SU-DHL-6 (cell line): ENCODE results near the gene LDLRAD1.
"Not testable (repeated sequence)": the region's sequence is repeated elsewhere in the genome, so short reads cannot be mapped to it uniquely, and the experiment has no call there.

Experiments
- H2AFZ ChIP-seq: fragments of 200-600 bp; sonication (generic); 2 replicates; pipeline ENCODE4 v1.6.1; 2014; ENCODE audit warnings: low read depth, mild to moderate bottlenecking, moderate library complexity, mixed read lengths, antibody characterized with exemption, low read length; ENCODE audit not compliant: severe bottlenecking
- H3F3A ChIP-seq: fragments of 200-600 bp; shearing (Covaris generic); 2 replicates; pipeline ENCODE4 v1.6.0; 2016; ENCODE audit warnings: antibody characterized with exemption, mild to moderate bottlenecking; ENCODE audit not compliant: insufficient read depth
- H3K27ac ChIP-seq: fragments of 200-600 bp; sonication (generic); 2 replicates; pipeline ENCODE4 v1.5.1; 2016; ENCODE audit warnings: low read depth, mild to moderate bottlenecking, low read length, moderate library complexity, mixed read lengths
- H3K27me3 ChIP-seq: fragments of 200-600 bp; sonication (generic), shearing (Covaris generic); 2 replicates; pipeline ENCODE4 v1.6.0; 2014; ENCODE audit warnings: mild to moderate bottlenecking, low read length
- H3K36me3 ChIP-seq: fragments of 200-600 bp; sonication (generic); 2 replicates; pipeline ENCODE4 v1.6.1; 2014; ENCODE audit warnings: mild to moderate bottlenecking, low read length, mixed read lengths
- H3K4me2 ChIP-seq: fragments of 300-600, 200-600 bp; shearing (Covaris generic), sonication (generic); 2 replicates; pipeline ENCODE4 v1.6.0; 2014; ENCODE audit warnings: low read length, low read depth, mild to moderate bottlenecking; ENCODE audit not compliant: poor library complexity, severe bottlenecking
- H3K4me3 ChIP-seq: fragments of 200-600 bp; sonication (generic); 2 replicates; pipeline ENCODE4 v1.5.1; 2014; ENCODE audit warnings: antibody characterized with exemption, low read length, mild to moderate bottlenecking, mixed read lengths; ENCODE audit not compliant: insufficient read depth, poor library complexity, severe bottlenecking
- H3K79me2 ChIP-seq: fragments of 200-600 bp; sonication (generic); 2 replicates; pipeline ENCODE4 v1.6.1; 2014; ENCODE audit warnings: mild to moderate bottlenecking, low read length, moderate library complexity; ENCODE audit not compliant: insufficient read depth
- H3K9ac ChIP-seq: fragments of 200-600 bp; sonication (generic); 2 replicates; pipeline ENCODE4 v1.7.0; 2014; ENCODE audit warnings: mild to moderate bottlenecking, low read length
- H3K9me2 ChIP-seq: fragments of 200-600 bp; sonication (generic); replicated peaks from 2 replicates; pipeline ENCODE4 v1.6.1; 2014; ENCODE audit warnings: low read length; ENCODE audit not compliant: insufficient read depth
- H3K9me3 ChIP-seq: fragments of 200-600 bp; sonication (generic); 2 replicates; pipeline ENCODE4 v1.6.1; 2014; ENCODE audit warnings: low read length, mixed read lengths; ENCODE audit not compliant: insufficient read depth
- H4K20me1 ChIP-seq: fragments of 200-600 bp; sonication (generic); 2 replicates; pipeline ENCODE4 v1.6.1; 2014; ENCODE audit warnings: low read depth, mild to moderate bottlenecking, antibody characterized with exemption, low read length, moderate library complexity, mixed read lengths
- EZH2phosphoT487 ChIP-seq: fragments of 200-600 bp; sonication (generic), shearing (Covaris generic); conservative IDR thresholded peaks from 2 replicates; pipeline ENCODE4 v1.6.1; 2018; ENCODE audit warnings: mild to moderate bottlenecking, antibody characterized with exemption, low read length, moderate library complexity, mixed read lengths
- TF ChIP-seq, protein P1 (sequence below): fragments of 200-600 bp; sonication (generic); IDR thresholded peaks from one replicate; pipeline ENCODE4 v1.5.1; 2017; ENCODE audit warnings: antibody characterized with exemption, mild to moderate bottlenecking, low read length, moderate library complexity; ENCODE audit not compliant: insufficient read depth, poor library complexity, severe bottlenecking

The LDLRAD1 gene

DNA sequence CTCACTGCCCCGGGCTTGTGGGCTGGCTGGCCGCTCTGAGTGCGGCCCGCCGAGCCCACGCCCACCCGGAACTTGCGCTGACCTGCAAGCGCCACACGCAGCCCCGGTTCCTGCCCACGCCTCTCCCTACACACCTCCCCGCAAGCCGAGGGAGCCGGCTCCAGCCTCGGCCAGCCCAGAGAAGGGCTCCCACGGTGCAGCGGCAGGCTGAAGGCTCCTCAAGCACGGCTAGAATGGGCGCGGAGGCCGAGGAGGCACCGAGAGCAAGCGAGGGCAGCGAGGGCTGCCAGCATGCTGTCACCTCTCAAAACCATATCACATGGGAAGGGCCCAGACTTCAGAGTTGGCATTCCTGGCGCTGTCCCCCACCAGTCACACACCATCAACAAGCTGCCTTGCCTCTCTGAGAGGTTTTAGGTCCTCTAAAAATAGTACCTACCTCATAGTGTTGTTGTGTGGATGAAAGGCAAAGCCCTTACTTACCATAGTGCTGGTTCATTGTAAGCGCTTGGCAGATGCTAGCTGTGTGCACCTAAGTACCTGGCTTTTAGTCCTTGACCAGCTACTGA, 13.4 kb downstream of the LDLRAD1 start:
- H2AFZ ChIP-seq: no peak overlapping the region
- no peaks in the 10 kb centered on the region for H3K36me3 ChIP-seq
- H4K20me1 ChIP-seq: no peaks in the 10 kb centered on the region
- no peaks in the 10 kb centered on the region for H3K9me3 ChIP-seq
- no peak overlapping the region for H3K4me3 ChIP-seq
- H3K27me3 ChIP-seq: no peaks in the 10 kb centered on the region
- H3F3A ChIP-seq: no peaks in the 10 kb centered on the region
- H3K4me2 ChIP-seq: no peak overlapping the region
- no peak overlapping the region for H3K27ac ChIP-seq
- H3K79me2 ChIP-seq: no peaks in the 10 kb centered on the region
- H3K9ac ChIP-seq: no peak overlapping the region
- H3K9me2 ChIP-seq: no peaks in the 10 kb centered on the region
- TF ChIP-seq, protein P1, sequence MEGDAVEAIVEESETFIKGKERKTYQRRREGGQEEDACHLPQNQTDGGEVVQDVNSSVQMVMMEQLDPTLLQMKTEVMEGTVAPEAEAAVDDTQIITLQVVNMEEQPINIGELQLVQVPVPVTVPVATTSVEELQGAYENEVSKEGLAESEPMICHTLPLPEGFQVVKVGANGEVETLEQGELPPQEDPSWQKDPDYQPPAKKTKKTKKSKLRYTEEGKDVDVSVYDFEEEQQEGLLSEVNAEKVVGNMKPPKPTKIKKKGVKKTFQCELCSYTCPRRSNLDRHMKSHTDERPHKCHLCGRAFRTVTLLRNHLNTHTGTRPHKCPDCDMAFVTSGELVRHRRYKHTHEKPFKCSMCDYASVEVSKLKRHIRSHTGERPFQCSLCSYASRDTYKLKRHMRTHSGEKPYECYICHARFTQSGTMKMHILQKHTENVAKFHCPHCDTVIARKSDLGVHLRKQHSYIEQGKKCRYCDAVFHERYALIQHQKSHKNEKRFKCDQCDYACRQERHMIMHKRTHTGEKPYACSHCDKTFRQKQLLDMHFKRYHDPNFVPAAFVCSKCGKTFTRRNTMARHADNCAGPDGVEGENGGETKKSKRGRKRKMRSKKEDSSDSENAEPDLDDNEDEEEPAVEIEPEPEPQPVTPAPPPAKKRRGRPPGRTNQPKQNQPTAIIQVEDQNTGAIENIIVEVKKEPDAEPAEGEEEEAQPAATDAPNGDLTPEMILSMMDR: no peak
- TF ChIP-seq EZH2phosphoT487: no peak

DNA sequence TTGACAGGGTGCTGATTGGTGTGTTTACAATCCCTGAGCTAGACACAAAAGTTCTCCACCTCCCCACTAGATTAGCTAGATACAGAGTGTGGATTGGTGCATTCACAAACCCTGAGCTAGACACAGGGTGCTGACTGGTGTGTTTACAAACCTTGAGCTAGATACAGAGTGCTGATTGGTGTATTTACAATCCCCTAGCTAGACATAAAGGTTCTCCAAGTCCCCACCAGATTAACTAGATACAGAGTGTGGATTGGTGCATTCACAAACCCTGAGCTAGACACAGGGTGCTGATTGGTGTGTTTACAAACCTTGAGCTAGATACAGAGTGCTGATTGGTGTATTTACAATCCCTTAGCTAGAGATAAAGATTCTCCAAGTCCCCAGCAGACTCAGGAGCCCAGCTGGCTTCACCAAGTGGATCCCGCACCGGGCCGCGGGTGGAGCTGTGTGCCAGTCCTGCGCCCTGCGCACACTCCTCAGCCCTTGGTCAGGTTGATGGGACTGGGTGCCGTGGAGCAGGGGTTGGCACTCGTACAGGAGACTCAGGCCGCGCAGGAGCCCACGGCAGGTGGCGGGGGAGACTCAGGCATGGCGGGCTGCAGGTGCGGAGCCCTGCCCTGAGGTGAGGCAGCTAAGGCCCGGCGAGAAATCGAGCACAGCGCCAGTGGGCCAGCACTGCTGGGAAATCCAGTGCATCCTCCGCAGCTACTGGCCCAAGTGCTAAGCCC, 14.1 kb downstream of the LDLRAD1 start:
- H2AFZ ChIP-seq, H3K9ac ChIP-seq: not testable (repeated sequence)

DNA sequence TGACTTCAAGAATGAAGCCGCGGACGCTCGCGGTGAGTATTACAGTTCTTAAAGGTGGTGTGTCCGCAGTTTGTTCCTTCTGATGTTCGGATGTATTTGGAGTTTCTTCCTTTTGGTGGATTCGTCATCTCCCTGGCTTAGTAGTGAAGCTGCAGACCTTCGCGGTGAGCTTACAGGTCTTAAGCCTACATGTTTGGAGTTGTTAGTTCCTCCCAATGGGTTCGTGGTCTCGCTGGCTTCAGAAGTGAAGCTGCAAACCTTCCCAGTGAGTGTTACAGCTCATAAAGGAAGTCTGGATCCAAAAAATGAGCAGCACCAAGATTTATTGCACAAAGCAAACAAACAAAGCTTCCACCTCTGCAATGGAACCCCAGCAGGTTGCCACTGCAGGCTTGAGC, 14.7 kb downstream of the LDLRAD1 start:
- no peaks in the 10 kb centered on the region for H3K27me3 ChIP-seq
- H3F3A ChIP-seq: no peaks in the 10 kb centered on the region
- H3K9ac ChIP-seq: no peak overlapping the region
- H3K9me2 ChIP-seq: no peaks in the 10 kb centered on the region
- H3K36me3 ChIP-seq: no peaks in the 10 kb centered on the region
- no peak overlapping the region for H2AFZ ChIP-seq
- no peaks in the 10 kb centered on the region for H3K79me2 ChIP-seq
- H3K9me3 ChIP-seq: no peaks in the 10 kb centered on the region
- no peak overlapping the region for H3K4me3 ChIP-seq
- H4K20me1 ChIP-seq: no peaks in the 10 kb centered on the region
- TF ChIP-seq, protein P1: no peak
- no peak for TF ChIP-seq EZH2phosphoT487
- no peak overlapping the region for H3K4me2 ChIP-seq
- H3K27ac ChIP-seq: no peak overlapping the region

More for the DNA sequence above, 14.1 kb downstream of the LDLRAD1 start:
- not testable (repeated sequence) for H3K4me3 ChIP-seq, H3K4me2 ChIP-seq, H3K27ac ChIP-seq, H3K9me3 ChIP-seq, H3K79me2 ChIP-seq, H3K36me3 ChIP-seq, H3K27me3 ChIP-seq, H4K20me1 ChIP-seq, H3F3A ChIP-seq, H3K9me2 ChIP-seq

DNA sequence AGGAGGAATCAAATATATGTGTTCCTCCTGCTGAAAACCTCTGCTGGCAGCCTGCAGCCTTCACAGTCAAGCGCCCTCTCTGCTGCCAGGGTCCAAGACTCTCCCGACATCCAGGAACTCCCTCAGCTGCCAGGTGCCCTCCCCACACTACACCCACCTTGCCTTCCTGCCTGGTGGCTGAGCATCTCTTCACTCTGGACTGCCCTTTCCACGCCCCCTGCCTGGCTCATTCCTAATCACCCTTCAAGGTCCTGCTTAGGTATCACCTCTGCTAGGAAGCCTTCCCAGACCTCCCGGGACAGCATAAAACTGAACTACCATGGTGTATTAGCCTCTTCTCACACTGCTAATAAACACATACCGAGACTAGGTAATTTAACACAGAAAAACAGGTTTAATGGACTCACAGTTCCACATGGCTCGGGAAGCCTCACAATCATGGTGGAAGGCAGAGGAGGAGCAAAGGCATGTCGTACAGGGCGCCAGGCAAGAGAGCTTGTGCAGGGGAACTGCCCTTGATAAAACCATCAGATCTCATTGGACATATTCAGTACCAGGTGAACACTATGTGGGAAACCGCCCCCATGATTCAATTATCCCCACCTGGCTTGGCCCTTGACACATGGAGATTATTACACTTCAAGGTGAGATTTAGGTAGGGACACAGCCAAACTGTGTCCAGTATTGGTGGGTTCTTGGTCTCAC, 15.3 kb downstream of the LDLRAD1 start:
- Histone ChIP-seq H3K9ac (no peak overlapping the region), H3K9me2 (no peaks in the 10 kb centered on the region), H3K4me3 (no peak overlapping the region), H3K27me3 (no peaks in the 10 kb centered on the region), H3F3A (no peaks in the 10 kb centered on the region), H3K79me2 (no peaks in the 10 kb centered on the region), H3K27ac (no peak overlapping the region), H2AFZ (no peak overlapping the region), H3K9me3 (no peaks in the 10 kb centered on the region), H4K20me1 (no peaks in the 10 kb centered on the region), H3K4me2 (no peak overlapping the region), H3K36me3 (no peaks in the 10 kb centered on the region)
- TF ChIP-seq, protein P1: no peak
- no peak for TF ChIP-seq EZH2phosphoT487
